HEK293T (cell line): Measurements from ENCODE around the gene LOXL4.

ENCODE experiments used
- ELF4 ChIP-seq: fragments of 450-650 bp; IDR thresholded peaks from 2 replicates; pipeline ENCODE4 v1.6.1; 2017; ENCODE audit warnings: antibody characterized with exemption
- FOXK2 ChIP-seq: fragments of 450-650 bp; IDR thresholded peaks from 2 replicates; pipeline ENCODE4 v1.6.1; 2016; ENCODE audit warnings: mild to moderate bottlenecking
- FOXM1 ChIP-seq: fragments of 450-650 bp; IDR thresholded peaks from 2 replicates; pipeline ENCODE4 v1.6.1; 2017; ENCODE audit warnings: mild to moderate bottlenecking, borderline replicate concordance
- L3MBTL2 ChIP-seq: fragments of 450-650 bp; conservative IDR thresholded peaks from 2 replicates; pipeline ENCODE4 v1.6.1; 2016; ENCODE audit warnings: mild to moderate bottlenecking
- LEF1 ChIP-seq: fragments of 450-650 bp; IDR thresholded peaks from 2 replicates; pipeline ENCODE4 v1.6.1; 2017; ENCODE audit warnings: mild to moderate bottlenecking, borderline replicate concordance
- SP1 ChIP-seq: fragments of 450-650 bp; IDR thresholded peaks from 2 replicates; pipeline ENCODE4 v1.6.1; 2017
- TARDBP ChIP-seq: fragments of 450-650 bp; IDR thresholded peaks from 2 replicates; pipeline ENCODE4 v1.6.1; 2016

- TF ChIP-seq SP1, result no peak
- TF ChIP-seq FOXM1, result no peak
- TF ChIP-seq LEF1, result no peak
- no peak for TF ChIP-seq FOXK2
- TF ChIP-seq L3MBTL2, result no peak
- TF ChIP-seq ELF4, result no peak
- TF ChIP-seq TARDBP, result no peak
Observed at GRCh38 chr10:98312349-98312748, 44.4 kb upstream of the LOXL4 start.
